Parathyroid adenoma (tissue), 2 donors: ENCODE measurements around the gene MED20.

Experiments used
- H2AFZ ChIP-seq: fragments of 300-600 bp; sonication (generic); one replicate; pipeline ENCODE4 v1.7.0; 2017; ENCODE audit warnings: antibody characterized with exemption, mild to moderate bottlenecking
- H3K27ac ChIP-seq: fragments of 300-600 bp; sonication (generic); one replicate; pipeline ENCODE4 v1.7.0; 2017
- H3K27me3 ChIP-seq: fragments of 300-600 bp; sonication (generic); one replicate; pipeline ENCODE4 v1.7.0; 2017; ENCODE audit warnings: low read length; ENCODE audit not compliant: control insufficient read depth, insufficient read depth
- H3K36me3 ChIP-seq: fragments of 300-600 bp; sonication (generic); one replicate; pipeline ENCODE4 v1.7.0; 2017; ENCODE audit warnings: low read length; ENCODE audit not compliant: control insufficient read depth, insufficient read depth
- H3K4me1 ChIP-seq: fragments of 300-600 bp; sonication (generic); one replicate; pipeline ENCODE4 v1.7.0; 2017; ENCODE audit warnings: control low read depth
- H3K4me2 ChIP-seq: fragments of 300-600 bp; sonication (generic); one replicate; pipeline ENCODE4 v1.7.0; 2017; ENCODE audit warnings: low read length
- H3K4me3 ChIP-seq: fragments of 300-600 bp; sonication (generic); one replicate; pipeline ENCODE4 v1.7.0; 2017; ENCODE audit warnings: low read depth, low read length
- H3K79me2 ChIP-seq: fragments of 300-600 bp; sonication (generic); one replicate; pipeline ENCODE4 v1.7.0; 2017; ENCODE audit warnings: control low read depth
- H3K9ac ChIP-seq: fragments of 300-600 bp; sonication (generic); one replicate; pipeline ENCODE4 v1.7.0; 2017; ENCODE audit warnings: mild to moderate bottlenecking
- H3K9me3 ChIP-seq: fragments of 300-600 bp; sonication (generic); one replicate; pipeline ENCODE4 v1.7.0; 2017; ENCODE audit warnings: low read length; ENCODE audit not compliant: control insufficient read depth
- CTCF ChIP-seq: fragments of 300-600 bp; sonication (generic); IDR thresholded peaks from one replicate; pipeline ENCODE4 v1.7.0; 2017; ENCODE audit warnings: antibody characterized with exemption, mild to moderate bottlenecking
- donor health status: primary hyperparathyroidism.

The MED20 gene

GRCh38 chr6:41960028-41960427, 39.1 kb upstream of the MED20 start:
- no peaks in the 10 kb centered on the region for H3K79me2 ChIP-seq
- no peak overlapping the region for H3K9ac ChIP-seq
- no peak overlapping the region for H3K27ac ChIP-seq
- H3K4me3 ChIP-seq = no peak overlapping the region
- H2AFZ ChIP-seq = no peak overlapping the region
- TF ChIP-seq CTCF = no peak
- no peaks in the 10 kb centered on the region for H3K9me3 ChIP-seq
- H3K4me1 ChIP-seq = no peaks in the 10 kb centered on the region
- H3K36me3 ChIP-seq = no peaks in the 10 kb centered on the region
- H3K27me3 ChIP-seq = no peaks in the 10 kb centered on the region
- no peak overlapping the region for H3K4me2 ChIP-seq

- TF ChIP-seq CTCF = no peak
These were observed 37.3 kb upstream of the MED20 start for GRCh38 chr6:41958022-41958856.

GRCh38 chr6:41957117-41957516, 36.2 kb upstream of the MED20 start:
- no peaks in the 10 kb centered on the region for H3K79me2 ChIP-seq
- no peak overlapping the region for H2AFZ ChIP-seq
- no peak overlapping the region for H3K4me2 ChIP-seq
- H3K4me1 ChIP-seq = no peaks in the 10 kb centered on the region
- H3K27me3 ChIP-seq = no peaks in the 10 kb centered on the region
- no peak for TF ChIP-seq CTCF
- no peaks in the 10 kb centered on the region for H3K36me3 ChIP-seq
- no peak overlapping the region for H3K9ac ChIP-seq
- H3K4me3 ChIP-seq = no peak overlapping the region
- no peak overlapping the region for H3K27ac ChIP-seq
- no peaks in the 10 kb centered on the region for H3K9me3 ChIP-seq

More at GRCh38 chr6:41958022-41958856, 37.3 kb upstream of the MED20 start:
- H3K4me3 ChIP-seq = no peak overlapping the region
- H3K27me3 ChIP-seq = no peaks in the 10 kb centered on the region
- no peak overlapping the region for H2AFZ ChIP-seq
- no peaks in the 10 kb centered on the region for H3K79me2 ChIP-seq
- H3K4me1 ChIP-seq = no peaks in the 10 kb centered on the region
- H3K27ac ChIP-seq = no peak overlapping the region
- H3K4me2 ChIP-seq = no peak overlapping the region
- no peak overlapping the region for H3K9ac ChIP-seq
- H3K36me3 ChIP-seq = no peaks in the 10 kb centered on the region
- no peaks in the 10 kb centered on the region for H3K9me3 ChIP-seq

- no peaks in the 10 kb centered on the region for H3K4me1 ChIP-seq
- H3K36me3 ChIP-seq = no peaks in the 10 kb centered on the region
- H3K27ac ChIP-seq = no peak overlapping the region
- TF ChIP-seq CTCF = no peak
- H2AFZ ChIP-seq = no peak overlapping the region
- no peak overlapping the region for H3K4me3 ChIP-seq
- no peaks in the 10 kb centered on the region for H3K27me3 ChIP-seq
- no peaks in the 10 kb centered on the region for H3K9me3 ChIP-seq
- H3K79me2 ChIP-seq = no peaks in the 10 kb centered on the region
- no peak overlapping the region for H3K4me2 ChIP-seq
- H3K9ac ChIP-seq = no peak overlapping the region
These were observed 34.5 kb upstream of the MED20 start for GRCh38 chr6:41955412-41955811.

- Histone ChIP-seq H3K9ac (no peak overlapping the region), H3K4me3 (no peak overlapping the region), H3K9me3 (no peaks in the 10 kb centered on the region), H3K4me2 (no peak overlapping the region), H3K4me1 (no peaks in the 10 kb centered on the region), H3K27ac (no peak overlapping the region), H2AFZ (no peak overlapping the region), H3K79me2 (no peaks in the 10 kb centered on the region), H3K27me3 (no peaks in the 10 kb centered on the region), H3K36me3 (no peaks in the 10 kb centered on the region)
- TF ChIP-seq CTCF = no peak
These were observed 33.7 kb upstream of the MED20 start for GRCh38 chr6:41954668-41955067.
